MCF 10A (cell line): ENCODE results near the gene NTMT1. TPM values are rescaled to one million over a fixed set of nuclear protein-coding genes. Genes with fewer than 3 reads are reported as not detected.

Experiments
- BruUV-seq: library from RNA; stranded (reverse); fragments of 400-500 nt; replicated peaks from 2 replicates; lab custom pipeline; 2021; lab: Mats Ljungman, UMichigan
- CTCF ChIA-PET: fragments of 300-600 bp; sonication (Branson Sonifier 250); formaldehyde crosslinking; extraction: SDS; loops from one replicate; lab custom pipeline; 2021; ENCODE audit warnings: antibody characterized with exemption, inconsistent platforms; lab: Yijun Ruan, JAX
- POLR2A ChIA-PET: fragments of 300-600, 350-650 bp; sonication (Branson Sonifier 250); formaldehyde crosslinking; extraction: SDS; loops from one replicate; lab custom pipeline; 2020; ENCODE audit warnings: antibody characterized with exemption, inconsistent platforms; lab: Yijun Ruan, JAX
- DNase-seq: peaks from one replicate; pipeline ENCODE4 v3.0.0-alpha.2; 2018; ENCODE audit not compliant: unreplicated experiment
- H3K27ac Mint-ChIP-seq: one replicate; pipeline ENCODE4 v1.8.0; 2022; ENCODE audit warnings: mild to moderate bottlenecking, low read depth, mixed read lengths; ENCODE audit not compliant: unreplicated experiment
- H3K27me3 Mint-ChIP-seq: one replicate; pipeline ENCODE4 v1.8.0; 2022; ENCODE audit warnings: mixed read lengths; ENCODE audit not compliant: insufficient read depth, unreplicated experiment
- H3K36me3 Mint-ChIP-seq: one replicate; pipeline ENCODE4 v1.8.0; 2022; ENCODE audit warnings: mild to moderate bottlenecking, moderate library complexity, mixed read lengths; ENCODE audit not compliant: insufficient read depth, unreplicated experiment
- H3K4me1 Mint-ChIP-seq: one replicate; pipeline ENCODE4 v1.8.0; 2022; ENCODE audit warnings: mixed read lengths; ENCODE audit not compliant: insufficient read depth, unreplicated experiment
- H3K4me3 Mint-ChIP-seq: one replicate; pipeline ENCODE4 v1.8.0; 2022; ENCODE audit warnings: mild to moderate bottlenecking, moderate library complexity, mixed read lengths; ENCODE audit not compliant: unreplicated experiment
- H3K9me3 Mint-ChIP-seq: one replicate; pipeline ENCODE4 v1.8.0; 2022; ENCODE audit warnings: mixed read lengths; ENCODE audit not compliant: unreplicated experiment
- intact Hi-C: fragments of 100-400 bp; cut with micrococcal nuclease; formaldehyde crosslinking; loops from 2 replicates; pipeline ENCODE4 v1.14.1; 2022
- total RNA-seq: library from RNA; stranded (reverse); gene quantifications from 2 replicates; pipeline ENCODE4 v1.2.3, GENCODE V29; 2022
- TF ChIP-seq, protein P1 (sequence below): fragments of 200-600 bp; IDR thresholded peaks from one replicate; pipeline ENCODE4 v1.8.0; 2022; ENCODE audit warnings: antibody characterized with exemption, mild to moderate bottlenecking; ENCODE audit not compliant: unreplicated experiment

NTMT1 gene
- total RNA-seq, 1 experiment from 2014 or later = 49.2 TPM

DNA sequence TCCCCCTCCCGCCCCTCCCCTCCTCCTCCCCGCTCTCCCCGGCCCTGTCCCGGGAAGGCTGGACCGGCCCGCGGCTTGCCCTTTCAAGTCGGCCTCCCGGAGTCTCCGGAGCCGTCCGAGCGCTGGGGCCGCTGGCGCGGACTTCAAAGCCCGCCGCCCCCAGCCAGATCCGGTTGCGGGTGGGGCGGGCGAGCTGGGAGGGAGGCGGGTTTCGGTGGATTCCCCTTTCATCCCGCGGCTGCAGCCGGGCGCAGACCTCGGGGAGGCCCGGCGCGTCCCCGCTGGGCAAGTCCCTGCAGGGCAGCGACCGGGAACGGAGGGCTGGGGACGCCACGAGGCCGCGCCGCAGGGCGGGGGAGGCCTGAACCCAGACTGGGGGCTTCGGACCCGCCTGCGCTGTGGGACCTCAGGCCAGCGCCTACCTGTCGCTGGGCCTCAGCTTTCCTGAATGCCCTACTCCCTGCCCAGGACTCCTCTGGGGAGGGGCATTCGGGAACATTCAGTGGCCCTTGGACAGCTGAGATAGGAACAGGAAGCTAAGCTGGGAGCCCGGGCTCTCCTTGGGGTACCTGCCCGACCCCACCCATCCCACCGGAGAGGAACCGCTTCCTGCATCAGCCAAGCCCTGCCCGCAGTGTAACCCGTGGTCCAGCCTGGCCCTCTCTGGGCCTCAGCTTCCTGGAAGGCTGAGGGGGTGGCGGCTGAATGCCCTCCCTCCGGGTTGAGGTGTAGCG is 28.4 kb upstream of the NTMT1 start:
- CTCF ChIA-PET = no interaction called here
- Mint-ChIP-seq H3K27me3 (no peaks in the 10 kb centered on the region), H3K36me3 (no peaks in the 10 kb centered on the region), H3K4me1 (no peaks in the 10 kb centered on the region), H3K9me3 (no peaks in the 10 kb centered on the region), H3K4me3 (no peak overlapping the region), H3K27ac (no peak overlapping the region)
- TF ChIP-seq, protein P1, sequence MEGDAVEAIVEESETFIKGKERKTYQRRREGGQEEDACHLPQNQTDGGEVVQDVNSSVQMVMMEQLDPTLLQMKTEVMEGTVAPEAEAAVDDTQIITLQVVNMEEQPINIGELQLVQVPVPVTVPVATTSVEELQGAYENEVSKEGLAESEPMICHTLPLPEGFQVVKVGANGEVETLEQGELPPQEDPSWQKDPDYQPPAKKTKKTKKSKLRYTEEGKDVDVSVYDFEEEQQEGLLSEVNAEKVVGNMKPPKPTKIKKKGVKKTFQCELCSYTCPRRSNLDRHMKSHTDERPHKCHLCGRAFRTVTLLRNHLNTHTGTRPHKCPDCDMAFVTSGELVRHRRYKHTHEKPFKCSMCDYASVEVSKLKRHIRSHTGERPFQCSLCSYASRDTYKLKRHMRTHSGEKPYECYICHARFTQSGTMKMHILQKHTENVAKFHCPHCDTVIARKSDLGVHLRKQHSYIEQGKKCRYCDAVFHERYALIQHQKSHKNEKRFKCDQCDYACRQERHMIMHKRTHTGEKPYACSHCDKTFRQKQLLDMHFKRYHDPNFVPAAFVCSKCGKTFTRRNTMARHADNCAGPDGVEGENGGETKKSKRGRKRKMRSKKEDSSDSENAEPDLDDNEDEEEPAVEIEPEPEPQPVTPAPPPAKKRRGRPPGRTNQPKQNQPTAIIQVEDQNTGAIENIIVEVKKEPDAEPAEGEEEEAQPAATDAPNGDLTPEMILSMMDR = no peak
- POLR2A ChIA-PET = no interaction called here
- DNase-seq = no peak
- intact Hi-C loops = no loop called here
- no TSS peak for BruUV-seq

DNA sequence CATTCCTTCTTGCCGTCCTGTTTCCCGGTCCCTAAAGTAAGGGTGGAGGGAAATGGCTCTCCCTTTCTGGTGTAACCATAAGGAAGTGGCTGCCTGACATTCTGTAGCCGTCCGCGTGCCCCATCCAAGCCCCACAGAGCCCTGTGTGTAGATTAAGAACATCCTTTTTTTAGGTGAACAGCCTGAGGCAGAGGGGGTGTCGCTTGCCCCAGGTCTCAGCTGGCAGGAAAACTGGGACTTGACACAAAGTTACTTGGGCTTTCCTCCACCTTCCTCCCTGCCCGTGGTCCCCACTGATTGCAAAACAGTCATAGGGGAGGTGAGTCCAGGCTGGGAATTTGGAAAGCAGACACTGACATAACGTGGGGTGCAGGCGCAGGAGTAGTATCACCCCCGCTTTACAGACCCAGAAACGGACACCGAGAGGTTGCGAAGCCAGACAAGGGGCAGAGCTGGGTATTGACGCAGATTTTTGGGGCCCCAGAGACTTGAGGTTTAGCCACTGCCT is 27.8 kb upstream of the NTMT1 start:
- ChIA-PET CTCF (no interaction called here), POLR2A (no interaction called here)
- intact Hi-C loops = no loop called here
- H3K9me3 Mint-ChIP-seq = no peaks in the 10 kb centered on the region
- no peaks in the 10 kb centered on the region for H3K36me3 Mint-ChIP-seq
- H3K27me3 Mint-ChIP-seq = no peaks in the 10 kb centered on the region
- no peak overlapping the region for H3K4me3 Mint-ChIP-seq
- TF ChIP-seq, protein P1 = no peak
- DNase-seq = no peak
- H3K4me1 Mint-ChIP-seq = no peaks in the 10 kb centered on the region
- no TSS peak for BruUV-seq
- no peak overlapping the region for H3K27ac Mint-ChIP-seq

DNA sequence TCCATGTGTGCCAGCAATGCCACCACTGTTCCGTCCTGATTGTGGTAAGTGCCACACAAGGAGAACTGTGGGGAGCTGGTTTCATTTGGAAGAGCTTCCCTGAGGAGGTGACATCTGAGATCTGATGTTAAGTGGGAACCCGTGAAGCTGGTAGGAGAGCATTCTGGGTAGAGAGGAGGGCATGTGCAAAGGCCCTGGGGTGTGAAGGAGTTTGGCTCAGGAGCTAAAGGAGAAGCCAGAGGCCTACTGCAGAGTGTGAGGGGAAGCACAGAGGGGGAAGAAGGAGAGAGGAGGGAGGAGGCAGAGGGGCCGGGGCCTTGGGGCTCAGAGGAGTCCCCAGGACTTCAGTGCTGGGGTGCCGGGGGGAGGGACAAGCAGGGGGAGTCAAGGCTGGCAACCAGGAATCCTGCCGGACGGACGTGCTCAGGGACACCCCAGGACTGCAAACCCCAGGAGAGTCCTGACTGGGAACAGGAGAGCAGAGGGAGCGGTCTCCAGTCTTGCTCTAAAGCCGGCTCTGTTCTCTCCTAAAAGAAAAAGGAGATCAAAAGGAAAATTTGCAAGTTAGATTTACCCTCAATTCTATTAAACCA is 24.8 kb upstream of the NTMT1 start:
- no peak for DNase-seq
- Mint-ChIP-seq H3K4me1 (no peaks in the 10 kb centered on the region), H3K4me3 (no peak overlapping the region), H3K27me3 (no peaks in the 10 kb centered on the region), H3K9me3 (no peaks in the 10 kb centered on the region), H3K36me3 (no peaks in the 10 kb centered on the region), H3K27ac (no peak overlapping the region)
- intact Hi-C loops = no loop called here
- BruUV-seq = no TSS peak
- TF ChIP-seq, protein P1 = no peak
- CTCF ChIA-PET = interaction anchor here (0.6 kb wide), 1 partner anchor 224 kb away, joined by 3 read pairs; no protein-coding TSS in a partner anchor
- POLR2A ChIA-PET = no interaction called here
